GM12878 (cell line): Measurements from ENCODE around the gene TACC2. TPM values are rescaled to one million over a fixed set of nuclear protein-coding genes. Genes with fewer than 3 reads are reported as not detected.

Experiments used
- ATAC-seq: fragments of 200-7000 bp; cut with Tn5 transposase; 3 replicates; pipeline ENCODE4 v1.9.1; 2020; ENCODE audit warnings: mild to moderate bottlenecking, moderate library complexity
- BruUV-seq: library from RNA; stranded (reverse); fragments of 400-500 nt; replicated peaks from 2 replicates; lab custom pipeline; 2021; lab: Mats Ljungman, UMichigan
- CTCF ChIA-PET: fragments of 300-600 bp; sonication (Branson Sonifier 250); formaldehyde crosslinking; extraction: SDS; loops from one replicate; lab custom pipeline; 2021; ENCODE audit warnings: inconsistent platforms; lab: Yijun Ruan, JAX
- POLR2A ChIA-PET: fragments of 350-600 bp; formaldehyde crosslinking; extraction: SDS; loops from one replicate; lab custom pipeline; 2021; ENCODE audit warnings: inconsistent platforms; lab: Charles Lee
- RAD21 ChIA-PET: fragments of 300-600 bp; sonication (Branson Sonifier 250); formaldehyde crosslinking; loops from one replicate; lab custom pipeline; 2023; ENCODE audit warnings: antibody characterized with exemption; ENCODE audit not compliant: unreplicated experiment; lab: Charles Lee
- SMC1A ChIA-PET: fragments of 300-600 bp; sonication (Branson Sonifier 250); formaldehyde crosslinking; loops from one replicate; lab custom pipeline; 2023; ENCODE audit not compliant: unreplicated experiment, uncharacterized antibody; lab: Charles Lee
- DNase-seq: peaks from one replicate; pipeline ENCODE4 v3.0.0-alpha.2; 2011; ENCODE audit warnings: low read depth, low spot score
- FAIRE-seq: peaks from 3 replicates; lab custom pipeline; 2011; peaks lifted over from hg19 to GRCh38; lab: Jason Lieb, UNC
- H2AFZ ChIP-seq: 2 replicates; pipeline ENCODE4 v1.6.0; 2011; ENCODE audit warnings: low read depth, low read length, control low read depth; ENCODE audit not compliant: control insufficient read depth
- H3K27ac ChIP-seq: 2 replicates; pipeline ENCODE4 v1.5.1; 2011; ENCODE audit warnings: control low read depth; ENCODE audit not compliant: control insufficient read depth, insufficient read depth
- H3K27me3 ChIP-seq, 2 experiments: replicated peaks in 1 of 2; 2 replicates each; pipeline versions ENCODE4 v1.6.0 to v1.6.1; 2011; ENCODE audit warnings: low read length in 1 of 2; ENCODE audit not compliant: control insufficient read depth in 2 of 2, insufficient read depth in 2 of 2
- H3K36me3 ChIP-seq, 2 experiments: 2 replicates each; pipeline ENCODE4 v1.5.1; 2011; ENCODE audit warnings: low read length in 1 of 2; ENCODE audit not compliant: control insufficient read depth in 2 of 2, insufficient read depth in 2 of 2
- H3K4me1 ChIP-seq: 2 replicates; pipeline ENCODE4 v1.6.1; 2011; ENCODE audit warnings: mild to moderate bottlenecking, low read length, moderate library complexity, mixed read lengths; ENCODE audit not compliant: control insufficient read depth, insufficient read depth
- H3K4me2 ChIP-seq: 2 replicates; pipeline ENCODE4 v1.6.0; 2011; ENCODE audit warnings: control low read depth; ENCODE audit not compliant: control insufficient read depth, insufficient read depth
- H3K4me3 ChIP-seq: fragments of 200-600 bp; sonication (generic); 2 replicates; pipeline ENCODE4 v1.5.1; 2016
- H3K79me2 ChIP-seq: 2 replicates; pipeline ENCODE4 v1.6.0; 2011; ENCODE audit warnings: low read length; ENCODE audit not compliant: control insufficient read depth, insufficient read depth
- H3K9ac ChIP-seq: 2 replicates; pipeline ENCODE4 v1.8.0; 2011; ENCODE audit warnings: low read length, control low read depth, mixed read lengths; ENCODE audit not compliant: control insufficient read depth, insufficient read depth
- H3K9me3 ChIP-seq: replicated peaks from 3 replicates; pipeline ENCODE4 v1.5.1; 2011; ENCODE audit warnings: mild to moderate bottlenecking, low read length; ENCODE audit not compliant: control insufficient read depth, insufficient read depth
- H4K20me1 ChIP-seq: 2 replicates; pipeline ENCODE4 v1.6.0; 2011; ENCODE audit not compliant: control insufficient read depth, insufficient read depth
- BACH1 ChIP-seq: fragments of 450-650 bp; IDR thresholded peaks from 2 replicates; pipeline ENCODE4 v1.6.1; 2017; ENCODE audit warnings: mild to moderate bottlenecking, borderline replicate concordance
- BCL11A ChIP-seq: IDR thresholded peaks from 2 replicates; pipeline ENCODE4 v1.6.1; 2011; ENCODE audit warnings: low read depth, low read length
- BRCA1 ChIP-seq: IDR thresholded peaks from 2 replicates; pipeline ENCODE4 v1.6.1; 2011; ENCODE audit warnings: low read depth, low read length, improper control_type of control experiment
- CEBPB ChIP-seq, 2 experiments: fragments of 150-350 bp in 1 of 2; IDR thresholded peaks; 2 replicates each; pipeline ENCODE4 v1.6.1; 2012 to 2014; ENCODE audit warnings: low read depth in 2 of 2, low read length in 2 of 2, borderline replicate concordance in 1 of 2, inconsistent platforms in 1 of 2
- ESRRA ChIP-seq: IDR thresholded peaks from 2 replicates; pipeline ENCODE4 v1.6.1; 2012; ENCODE audit warnings: mild to moderate bottlenecking, low read length, improper control_type of control experiment
- GATAD2B ChIP-seq: fragments of 450-650 bp; conservative IDR thresholded peaks from 2 replicates; pipeline ENCODE4 v1.6.1; 2017; ENCODE audit warnings: low read depth, mild to moderate bottlenecking, moderate library complexity
- HCFC1 ChIP-seq: fragments of 150-350 bp; IDR thresholded peaks from 2 replicates; pipeline ENCODE4 v1.6.1; 2014; ENCODE audit warnings: low read length
- HDAC2 ChIP-seq: fragments of 200-600 bp; sonication (generic); IDR thresholded peaks from 2 replicates; pipeline ENCODE4 v1.6.1; 2017
- HDAC6 ChIP-seq: fragments of 200-600 bp; sonication (generic); IDR thresholded peaks from one replicate; pipeline ENCODE4 v1.8.0; 2017; ENCODE audit warnings: antibody characterized with exemption; ENCODE audit not compliant: unreplicated experiment
- JUND ChIP-seq: IDR thresholded peaks from 2 replicates; pipeline ENCODE4 v1.6.1; 2012; ENCODE audit warnings: low read depth, mild to moderate bottlenecking, low read length, improper control_type of control experiment, moderate library complexity
- MAX ChIP-seq: IDR thresholded peaks from 2 replicates; pipeline ENCODE4 v1.6.1; 2012; ENCODE audit warnings: low read depth, low read length, improper control_type of control experiment
- PAX8 ChIP-seq: fragments of 450-650 bp; IDR thresholded peaks from 2 replicates; pipeline ENCODE4 v1.6.1; 2017; ENCODE audit warnings: mild to moderate bottlenecking, moderate library complexity
- POLR2A ChIP-seq: IDR thresholded peaks from 2 replicates; pipeline ENCODE4 v1.6.1; 2011; ENCODE audit warnings: low read depth, mild to moderate bottlenecking, low read length
- POLR2AphosphoS2 ChIP-seq: IDR thresholded peaks from 2 replicates; pipeline ENCODE4 v1.6.1; 2011; ENCODE audit warnings: low read depth, mild to moderate bottlenecking, low read length, improper control_type of control experiment, moderate library complexity
- REST ChIP-seq: IDR thresholded peaks from 2 replicates; pipeline ENCODE4 v1.6.1; 2012; ENCODE audit warnings: mild to moderate bottlenecking, low read depth, low read length
- SIX5 ChIP-seq: IDR thresholded peaks from 2 replicates; pipeline ENCODE4 v1.6.1; 2011; ENCODE audit warnings: mild to moderate bottlenecking, low read depth, low read length, moderate library complexity; ENCODE audit not compliant: severe bottlenecking
- SREBF1 ChIP-seq: IDR thresholded peaks from 2 replicates; pipeline ENCODE4 v1.6.1; 2012; ENCODE audit warnings: mild to moderate bottlenecking, low read length
- ZNF622 ChIP-seq: fragments of 450-650 bp; IDR thresholded peaks from 2 replicates; pipeline ENCODE4 v1.6.1; 2017; ENCODE audit warnings: mild to moderate bottlenecking, inconsistent platforms
- whole genome bisulfite sequencing: methylation state at CpG from one replicate; pipeline ENCODE4 v1.1.6; 2016; ENCODE audit warnings: low lambda C conversion rate; ENCODE audit not compliant: insufficient replicate concordance, insufficient coverage; ENCODE audit errors: missing lambda C conversion rate; 5-methylcytosine and 5-hydroxymethylcytosine counted together
- in situ Hi-C: fragments of 300-500 bp; cut with MboI; formaldehyde crosslinking; loops from 9 replicates; pipeline ENCODE4 v1.14.3; 2018; ENCODE audit warnings: mixed read lengths
- intact Hi-C: fragments of 100-400 bp; cut with micrococcal nuclease; formaldehyde crosslinking; loops from one replicate; pipeline ENCODE4 v1.14.2; 2022; ENCODE audit not compliant: unreplicated experiment
- polyA plus RNA-seq, 11 experiments: library from polyadenylated mRNA; depleted of rRNA in 4 of 11; unstranded in 6 of 11; stranded (reverse) in 5 of 11; fragments of >200 nt; fragmentation: Nextera tagmentation in 4 of 11; fragmentation: Illumina TruSeq in 1 of 11; extraction: Ambion mirVana in 4 of 11; extraction: Trizol in 1 of 11; gene quantifications; 1 replicate in 1 of 11; 2 replicates in 10 of 11; pipeline versions ENCODE4 v1.2.1 to v1.2.3, GENCODE V29; 2011 to 2016; ENCODE audit warnings: inconsistent platforms in 2 of 11, missing spikeins in 2 of 11, low read depth in 1 of 11
- total RNA-seq, 4 experiments: library from RNA; depleted of rRNA in 3 of 4; stranded (reverse); fragments of >200 nt in 3 of 4; fragmentation: Illumina TruSeq in 1 of 4; extraction: Trizol in 1 of 4; gene quantifications; 2 replicates each; pipeline versions ENCODE4 v1.2.1 to v1.2.3, GENCODE V29; 2013 to 2021

Gene TACC2
- total and polyA plus RNA-seq, 10 of the 15 experiments (the other 5 are each of a cell fraction or from before 2014, with no cell fraction given) = 0.07 to 0.64 (median 0.13) TPM; not detected in 5

- Histone ChIP-seq H3K9ac (no peak overlapping the region), H3K36me3 (peaks cover 0 to 3% of the 10 kb centered on the region in 2 experiments; a peak in 2 of 4 replicates), H3K4me1 (no peaks in the 10 kb centered on the region), H4K20me1 (no peaks in the 10 kb centered on the region), H2AFZ (no peak overlapping the region), H3K27ac (no peak overlapping the region), H3K4me3 (no peak overlapping the region), H3K4me2 (no peak overlapping the region), H3K79me2 (peaks cover 21% of the 10 kb centered on the region), H3K27me3 (no peaks in the 10 kb centered on the region), H3K9me3 (peaks cover 5% of the 10 kb centered on the region; the same call in 2 of the 3 replicates)
- POLR2A ChIA-PET = no interaction called here
- RAD21 ChIA-PET = no interaction called here
- TF ChIP-seq GATAD2B = no peak
- TF ChIP-seq POLR2AphosphoS2 = no peak
- no peak for TF ChIP-seq BRCA1
- no peak for TF ChIP-seq BACH1
- TF ChIP-seq POLR2A = no peak
- no peak for TF ChIP-seq ZNF622
- no peak for TF ChIP-seq SREBF1
- TF ChIP-seq PAX8 = no peak
- DNase-seq = no peak
- SMC1A ChIA-PET = no interaction called here
- CTCF ChIA-PET = no interaction called here
- WGBS = 98% methylated on average over 6 of the region's 6 CpGs
- intact Hi-C loops = no loop called here
- in situ Hi-C loops = no loop called here
- no peak for FAIRE-seq
- ATAC-seq = no peak
- BruUV-seq = no TSS peak
Observed at GRCh38 chr10:121976607-121977006, 12.4 kb upstream of the TACC2 start.

- no peak overlapping the region for H3K27ac ChIP-seq
- H3K4me3 ChIP-seq = no peak overlapping the region
- BruUV-seq = no TSS peak
- no peaks in the 10 kb centered on the region for H4K20me1 ChIP-seq
- in situ Hi-C loops = no loop called here
- RAD21 ChIA-PET = no interaction called here
- H3K9me3 ChIP-seq = peaks cover 5% of the 10 kb centered on the region; the same call in 2 of the 3 replicates
- no peaks in the 10 kb centered on the region for H3K27me3 ChIP-seq
- DNase-seq (no peak), FAIRE-seq (no peak), ATAC-seq (no peak)
- no peak overlapping the region for H2AFZ ChIP-seq
- SMC1A ChIA-PET = no interaction called here
- no peak overlapping the region for H3K9ac ChIP-seq
- POLR2A ChIA-PET = no interaction called here
- H3K4me2 ChIP-seq = no peak overlapping the region
- WGBS = 89% methylated on average over 26 of the region's 26 CpGs
- CTCF ChIA-PET = no interaction called here
- peaks cover 16% of the 10 kb centered on the region for H3K79me2 ChIP-seq
- intact Hi-C loops = no loop called here
- no peaks in the 10 kb centered on the region for H3K36me3 ChIP-seq
- no peaks in the 10 kb centered on the region for H3K4me1 ChIP-seq
- no peak for TF ChIP-seq BACH1
- no peak for TF ChIP-seq HDAC6
- no peak for TF ChIP-seq ESRRA
- TF ChIP-seq BCL11A = no peak
- TF ChIP-seq HCFC1 = no peak
- TF ChIP-seq SIX5 = no peak
- TF ChIP-seq CEBPB (IDR thresholded peaks at IDR 0.05; ENCODE audit: borderline replicate concordance in 1 of 2, low read depth in 2 of 2, low read length in 2 of 2) = no peak
- TF ChIP-seq HDAC2 = no peak
- TF ChIP-seq MAX = no peak
- no peak for TF ChIP-seq REST
- no peak for TF ChIP-seq JUND
Observed at GRCh38 chr10:121978511-121978910, 10.5 kb upstream of the TACC2 start.
